ENCODE results near the gene GMPPA.

GMPPA gene

DNA sequence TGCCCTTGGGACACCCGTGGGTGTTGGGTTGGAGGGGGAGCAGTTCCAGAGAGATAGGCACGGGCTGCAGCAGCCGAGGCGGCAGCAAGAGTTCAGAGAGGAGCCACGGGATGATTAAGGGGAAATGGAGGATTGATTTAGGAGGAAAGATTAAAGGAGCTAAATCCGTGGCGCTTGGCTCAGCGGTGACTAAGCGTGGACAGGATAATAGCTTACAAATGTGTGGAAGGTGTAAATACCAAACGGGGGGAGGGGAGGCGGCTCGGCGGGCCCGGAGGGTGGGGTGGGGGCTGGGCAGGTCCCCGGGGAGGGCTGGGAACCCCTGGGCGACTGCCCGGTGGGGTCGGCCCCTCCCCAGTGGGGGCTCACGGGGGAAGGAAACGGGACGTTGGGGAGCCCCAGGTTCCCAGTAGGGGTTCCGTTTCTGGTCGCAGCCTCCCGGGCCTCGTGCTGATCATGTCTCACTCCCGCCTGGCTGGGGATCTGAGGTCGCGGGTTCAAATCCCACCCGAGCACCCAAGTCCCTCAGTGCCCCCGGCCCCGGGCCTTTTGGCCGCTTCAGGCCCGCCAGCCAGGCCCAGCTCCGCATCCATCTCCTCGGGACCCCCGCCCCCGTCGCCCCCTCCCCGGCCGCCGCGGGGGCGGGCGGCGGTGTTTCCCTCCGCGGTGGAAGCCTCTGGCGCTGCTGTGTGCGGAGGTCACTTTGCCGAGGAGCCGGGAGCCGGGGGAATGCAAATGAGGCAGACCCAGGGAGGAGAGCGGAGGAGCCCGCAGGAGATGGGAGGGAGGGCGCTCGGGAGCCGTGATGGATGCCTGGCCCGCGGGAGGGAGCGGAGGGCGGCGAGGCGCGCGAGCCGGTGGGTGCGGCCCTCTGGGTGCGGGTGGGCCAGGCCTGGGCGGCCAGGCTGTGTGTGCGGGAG, 23.7 kb downstream of the GMPPA start:
- peak; percentile 79 for DNase-seq

DNA sequence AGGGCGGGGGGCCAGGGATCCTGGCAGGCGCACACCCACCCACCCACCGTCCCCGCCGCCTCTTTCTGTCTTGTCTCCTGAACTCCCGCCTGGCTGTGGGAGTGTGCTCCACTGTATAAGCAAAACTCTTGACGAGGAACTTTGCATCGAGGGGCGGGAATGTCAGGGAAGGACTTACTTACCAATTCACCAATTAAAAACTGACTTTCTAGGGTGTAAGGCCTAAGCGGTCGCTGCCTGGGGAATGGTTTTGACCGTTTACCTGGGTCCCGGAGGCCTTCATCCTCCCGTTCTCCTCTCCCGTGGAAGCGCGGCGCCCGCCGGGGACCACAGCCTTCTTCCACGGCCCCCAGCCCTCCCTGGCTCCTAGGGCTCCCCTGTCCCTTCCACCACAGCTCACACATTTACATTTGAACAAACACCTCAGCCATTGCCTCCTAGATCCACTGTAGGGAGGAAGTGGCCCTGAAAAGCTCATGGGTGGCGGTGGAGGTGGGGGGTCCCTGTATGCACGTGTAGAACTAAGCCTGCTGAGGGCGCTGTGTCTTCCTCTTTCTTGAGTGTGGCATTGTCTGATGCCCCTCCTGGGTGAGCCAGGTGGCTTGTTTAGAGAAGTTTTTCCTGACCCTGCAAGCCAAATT, 24.5 kb downstream of the GMPPA start:
- DNase-seq, result no peak

DNA sequence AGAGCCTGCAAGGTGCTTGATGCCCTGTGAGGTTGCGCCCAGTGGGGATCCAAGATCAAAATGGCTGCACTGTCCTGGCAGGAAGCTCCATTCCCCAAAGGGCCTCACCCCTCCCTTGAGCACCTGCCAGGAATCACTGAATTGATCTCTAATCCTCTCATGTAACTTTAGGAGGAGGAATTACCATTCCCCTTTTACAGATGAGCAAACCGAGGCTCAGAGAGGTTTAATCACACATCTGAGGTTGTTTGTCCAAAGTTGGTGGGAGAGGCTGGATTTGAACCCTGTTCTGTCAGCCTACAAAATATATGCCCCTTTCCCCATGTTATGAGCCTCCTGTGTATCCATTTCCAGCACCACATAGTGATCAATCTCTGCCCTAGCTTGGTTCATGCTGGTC, 26.1 kb downstream of the GMPPA start:
- no peak for DNase-seq

DNA sequence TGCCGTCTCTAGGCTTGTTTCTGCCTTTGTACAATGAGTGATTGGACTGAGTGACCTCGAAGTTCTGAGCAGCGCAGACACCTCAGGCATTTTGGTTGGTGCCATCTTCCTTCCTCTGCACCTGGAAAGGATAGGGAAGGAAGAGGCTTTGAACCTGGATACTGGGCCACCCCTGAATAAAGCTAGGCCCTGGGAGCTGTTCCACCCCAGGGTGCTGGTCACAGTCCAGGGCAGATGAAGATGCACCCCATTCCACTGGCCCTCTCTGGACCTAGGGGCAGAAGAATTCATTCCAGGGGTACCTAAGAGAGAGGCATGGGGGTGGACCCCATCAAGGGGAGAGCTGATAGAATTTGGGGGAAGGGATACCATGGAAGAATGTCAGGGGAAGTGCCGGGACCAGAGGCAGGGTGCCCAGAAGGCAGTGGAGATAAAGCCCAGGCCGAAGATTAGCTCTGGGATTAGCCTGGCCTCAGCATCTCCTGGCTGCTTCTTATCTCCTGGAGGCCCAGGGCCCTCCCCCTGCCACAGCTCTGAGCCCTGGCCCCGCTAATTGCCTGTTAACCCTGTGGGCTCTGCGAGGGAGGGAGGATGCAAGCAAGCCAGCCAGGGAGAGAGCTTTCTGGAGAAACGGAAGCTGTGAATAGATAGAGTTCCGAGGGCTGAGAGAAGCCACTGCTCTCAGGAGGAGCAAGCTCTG, 27.0 kb downstream of the GMPPA start:
- DNase-seq, result no peak

DNA sequence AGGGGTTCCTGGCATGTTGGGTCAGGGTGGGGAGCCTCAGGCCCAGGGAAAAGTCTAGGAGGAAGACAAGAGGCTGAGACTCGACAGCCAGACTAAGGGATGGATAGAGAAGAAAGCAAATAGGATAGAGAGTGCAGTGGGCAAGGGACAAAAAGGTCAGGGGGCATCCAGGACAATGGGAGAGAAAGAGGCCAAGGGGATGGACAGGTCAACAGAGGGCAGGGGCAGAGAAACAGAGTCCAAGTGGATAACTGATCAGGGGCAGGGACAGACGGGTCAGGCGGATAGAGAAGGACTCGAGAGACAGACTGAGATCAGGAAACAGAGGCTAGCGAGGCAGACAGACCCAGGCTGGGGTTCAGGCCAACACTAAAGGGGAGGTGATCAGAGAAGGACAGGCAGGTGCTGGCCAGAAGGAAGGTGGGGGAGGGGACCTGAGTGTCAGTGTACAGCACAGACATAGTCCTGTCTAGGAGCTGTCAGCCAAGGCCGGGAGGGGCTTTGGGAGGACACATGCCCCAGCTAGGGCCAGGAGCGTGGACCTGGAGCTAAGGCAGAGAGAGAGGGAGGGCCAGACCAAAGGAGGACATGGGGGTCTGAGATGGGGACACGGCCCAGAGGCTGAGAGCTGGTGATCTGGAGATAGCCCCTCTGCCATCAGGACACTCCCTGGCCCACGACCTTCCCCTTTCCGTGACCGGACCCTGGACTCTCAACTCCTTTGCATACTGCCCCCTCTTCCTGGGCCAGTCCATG, 27.8 kb downstream of the GMPPA start:
- no peak for DNase-seq

DNA sequence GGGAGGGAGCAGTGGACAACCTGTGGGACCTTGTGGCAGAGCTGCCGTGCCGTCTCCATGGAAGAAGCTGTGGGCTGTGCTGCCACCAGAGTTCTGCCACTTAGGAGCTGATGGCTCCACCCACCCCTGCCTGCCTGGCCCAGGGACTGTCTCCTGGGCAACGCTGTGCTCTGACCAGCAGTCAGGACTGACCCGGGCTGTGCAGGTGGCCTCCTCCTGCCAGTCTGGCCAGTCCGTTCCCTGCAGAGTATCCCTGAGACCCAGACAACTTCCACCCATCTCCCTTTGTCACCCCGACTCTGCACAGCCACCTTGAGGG, 28.3 kb downstream of the GMPPA start:
- no peak for DNase-seq

DNA sequence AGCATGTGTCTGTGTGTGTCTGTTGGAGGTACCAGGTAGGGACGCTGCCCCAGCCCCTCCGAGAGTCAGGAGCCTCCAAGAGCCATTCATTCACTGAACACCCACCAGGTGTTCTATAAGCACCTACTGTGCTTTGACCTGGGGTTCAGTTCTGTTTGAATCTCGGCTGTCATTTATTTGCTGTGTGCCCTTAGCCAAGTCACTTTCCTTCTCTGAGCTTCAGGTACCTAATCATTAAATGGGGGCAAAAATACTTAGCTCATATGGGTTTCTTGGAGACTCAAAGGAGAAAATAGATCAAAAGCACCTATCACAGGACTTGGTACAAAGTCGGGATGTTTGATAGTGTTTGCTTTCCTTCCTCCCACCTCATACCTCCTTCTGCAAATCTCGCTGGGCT, 28.8 kb downstream of the GMPPA start:
- DNase-seq, result no peak

DNA sequence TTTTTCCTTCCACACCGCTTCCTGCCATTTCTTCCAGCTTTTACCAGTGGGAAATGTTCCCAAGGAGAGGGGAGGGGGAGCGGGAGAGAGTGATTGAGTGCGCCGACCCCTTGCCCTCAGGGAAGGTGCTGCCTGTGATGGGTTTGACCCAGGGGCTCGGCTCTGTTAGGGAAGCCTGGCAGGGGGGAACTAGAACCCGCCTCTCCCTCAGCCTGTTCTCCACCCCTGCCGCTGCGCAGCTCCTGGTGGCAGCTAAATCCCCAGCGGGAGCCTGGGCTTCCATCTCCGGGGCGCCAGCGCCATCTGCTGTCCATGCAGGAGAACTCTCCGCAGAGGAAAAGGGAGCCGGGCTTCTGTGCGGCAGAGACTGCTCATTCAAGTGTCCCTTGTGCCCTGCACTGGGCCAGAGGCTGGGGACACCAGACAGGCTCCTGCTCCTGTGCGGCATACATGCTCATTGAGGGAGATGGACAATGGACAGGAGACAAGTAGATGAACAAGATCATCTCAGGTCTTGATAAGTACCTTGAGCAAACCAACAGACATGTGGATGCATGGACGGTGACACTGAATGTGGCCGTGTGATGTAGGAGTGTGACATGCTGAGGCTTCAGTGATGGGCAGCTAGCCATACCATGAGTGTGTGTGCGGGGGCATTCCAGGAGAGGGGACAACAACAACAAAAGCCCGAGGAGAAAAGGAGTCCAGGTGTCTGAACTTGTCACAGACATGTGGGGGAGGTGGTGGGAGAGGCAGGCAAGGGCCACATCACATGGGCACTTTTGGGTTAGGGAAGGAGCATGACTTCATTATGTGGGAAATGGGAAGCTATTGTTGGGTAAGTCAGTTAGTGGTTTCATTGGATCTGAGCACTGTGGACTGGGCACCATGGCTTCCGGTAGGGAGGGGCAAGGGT, 31.6 kb downstream of the GMPPA start:
- peak; percentile 81 for DNase-seq

DNA sequence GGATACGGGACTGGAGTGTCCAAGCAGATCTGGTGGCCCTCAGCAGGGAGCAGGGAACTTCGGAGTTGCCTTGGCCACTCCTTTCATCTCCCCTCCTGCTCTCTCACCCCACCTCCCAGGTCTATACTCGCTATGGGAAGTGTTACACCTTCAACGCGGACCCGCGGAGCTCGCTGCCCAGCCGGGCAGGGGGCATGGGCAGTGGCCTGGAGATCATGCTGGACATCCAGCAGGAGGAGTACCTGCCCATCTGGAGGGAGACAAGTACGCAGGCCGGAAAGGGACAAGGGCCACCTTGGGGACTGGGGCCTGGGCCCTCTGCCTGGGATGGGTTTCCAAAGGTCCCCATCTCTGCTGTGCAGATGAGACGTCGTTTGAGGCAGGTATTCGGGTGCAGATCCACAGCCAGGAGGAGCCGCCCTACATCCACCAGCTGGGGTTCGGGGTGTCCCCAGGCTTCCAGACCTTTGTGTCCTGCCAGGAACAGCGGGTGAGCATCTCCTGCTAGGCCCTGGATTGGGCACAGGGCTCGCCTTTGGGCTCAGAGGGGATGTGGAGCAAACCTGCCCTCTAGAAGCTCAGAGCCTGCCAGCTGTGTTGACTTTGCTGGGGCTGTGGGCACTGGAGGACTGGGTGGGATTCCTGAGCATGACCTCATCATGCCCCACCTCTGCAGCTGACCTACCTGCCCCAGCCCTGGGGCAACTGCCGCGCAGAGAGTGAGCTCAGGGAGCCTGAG, 33.1 kb downstream of the GMPPA start:
- no peak for DNase-seq

DNA sequence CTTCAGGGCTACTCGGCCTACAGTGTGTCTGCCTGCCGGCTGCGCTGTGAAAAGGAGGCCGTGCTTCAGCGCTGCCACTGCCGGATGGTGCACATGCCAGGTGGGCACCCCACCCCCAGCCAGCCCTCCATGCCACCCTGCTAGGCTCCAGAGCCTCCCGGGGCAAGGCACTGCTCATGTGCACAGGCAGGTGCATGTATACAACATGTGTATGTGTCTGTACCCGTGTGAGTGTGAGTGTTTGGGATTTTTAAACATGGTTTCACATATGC, 33.6 kb downstream of the GMPPA start:
- no peak for DNase-seq

DNA sequence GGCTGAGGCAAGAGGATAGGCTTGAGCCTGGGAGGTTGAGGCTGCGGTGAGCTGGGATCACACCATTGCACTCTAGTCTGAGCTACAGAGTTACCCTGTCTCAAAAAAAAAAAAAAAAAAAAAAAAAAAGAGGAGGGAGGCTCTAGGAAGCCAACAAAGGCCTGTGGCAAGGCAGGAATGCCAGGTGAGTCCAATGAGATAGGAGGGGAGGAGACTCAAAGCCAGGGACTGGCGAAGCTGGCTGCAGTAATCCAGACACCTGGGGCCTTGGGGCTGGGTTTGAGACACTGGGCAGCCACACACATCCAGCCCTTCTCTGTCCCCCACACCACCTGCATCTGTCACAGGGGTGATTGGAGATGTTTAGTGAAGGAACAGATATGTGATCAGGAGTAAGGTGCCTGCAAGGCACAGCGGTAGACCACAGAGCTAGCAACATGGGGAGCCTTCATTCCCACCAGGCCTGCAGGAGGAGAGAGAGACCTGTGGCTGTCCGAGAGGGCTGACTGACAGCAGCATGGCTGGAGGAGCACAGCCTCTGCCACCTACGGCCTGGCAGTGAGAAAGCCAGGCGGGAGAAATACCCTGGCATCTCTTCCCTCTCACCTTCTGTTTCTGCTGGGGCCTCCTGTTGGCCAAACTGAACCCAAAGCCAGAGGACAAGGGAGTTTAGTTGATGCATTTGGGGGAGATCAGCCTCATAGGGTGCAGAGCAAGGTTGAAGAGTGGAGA, 35.4 kb downstream of the GMPPA start:
- no peak for DNase-seq

DNA sequence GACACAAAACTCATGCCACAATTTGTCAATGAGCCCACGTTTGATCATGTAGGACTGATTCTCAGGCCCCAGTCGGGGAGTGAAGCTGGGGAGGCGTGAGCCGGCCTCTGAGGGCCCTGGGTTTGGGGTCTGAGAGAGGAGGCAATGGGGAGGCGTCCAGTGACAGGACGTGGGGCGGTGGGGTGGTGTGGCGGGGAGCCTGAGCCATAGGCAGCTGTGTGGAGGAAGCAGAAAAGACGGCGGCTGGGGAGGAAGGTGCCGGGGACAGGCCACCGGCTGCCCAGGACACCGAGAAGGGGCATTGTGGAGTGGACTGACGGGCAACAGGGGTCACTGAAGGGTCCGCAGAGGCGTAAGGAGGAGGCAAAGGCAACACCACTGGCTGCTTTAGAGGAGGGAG, 37.7 kb downstream of the GMPPA start:
- no peak for DNase-seq

DNA sequence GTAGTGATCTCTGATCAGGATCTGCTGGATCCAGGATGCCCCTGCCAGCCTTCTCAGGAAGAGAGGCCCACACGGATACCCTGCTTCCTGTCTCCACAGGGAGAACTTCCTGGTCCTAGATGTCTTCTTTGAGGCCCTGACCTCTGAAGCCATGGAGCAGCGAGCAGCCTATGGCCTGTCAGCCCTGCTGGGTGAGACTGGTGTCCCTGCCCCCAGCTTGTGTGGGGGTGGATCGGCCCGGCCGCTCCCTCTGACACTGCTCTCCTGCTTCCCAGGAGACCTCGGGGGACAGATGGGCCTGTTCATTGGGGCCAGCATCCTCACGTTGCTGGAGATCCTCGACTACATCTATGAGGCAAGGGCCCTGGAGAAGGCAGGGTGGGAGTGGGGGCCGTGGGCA, 38.3 kb downstream of the GMPPA start:
- no peak for DNase-seq

DNA sequence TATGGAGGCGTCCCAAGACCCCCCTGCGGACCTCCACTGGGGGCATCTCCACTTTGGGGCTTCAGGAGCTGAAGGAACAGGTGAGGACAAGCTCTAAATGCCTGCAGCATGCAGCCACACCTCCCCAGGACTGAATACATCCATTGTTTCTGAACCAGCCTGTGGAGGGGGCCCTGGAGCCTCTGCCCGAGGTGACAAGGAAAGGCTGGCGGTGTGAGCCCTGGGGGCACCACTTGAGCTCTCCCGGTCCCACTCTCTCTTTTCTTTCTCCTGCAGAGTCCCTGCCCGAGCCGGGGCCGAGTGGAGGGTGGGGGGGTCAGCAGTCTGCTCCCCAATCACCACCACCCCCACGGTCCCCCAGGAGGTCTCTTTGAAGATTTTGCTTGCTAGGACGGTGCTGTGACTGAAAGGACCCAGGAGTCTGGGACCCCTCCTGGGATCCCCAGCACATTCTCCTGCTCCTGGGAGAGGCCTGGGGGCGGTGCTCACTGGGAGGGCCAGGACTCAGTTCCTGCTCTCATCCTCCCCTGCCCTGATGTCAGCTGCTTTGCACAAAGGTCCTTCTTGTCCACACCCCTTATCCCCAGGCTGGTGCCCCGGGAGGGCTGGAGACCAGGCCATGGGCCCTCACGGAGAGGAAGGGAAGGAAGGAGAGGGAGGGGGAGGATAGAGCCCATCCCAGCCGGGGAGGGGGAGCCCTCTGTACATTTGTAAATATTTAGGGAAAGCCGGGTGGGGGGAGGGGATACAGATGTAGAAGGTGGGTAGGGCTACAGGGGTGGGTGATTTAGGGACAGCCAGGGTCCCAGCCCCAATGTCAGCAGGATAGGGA, 39.2 kb downstream of the GMPPA start:
- no peak for DNase-seq

DNA sequence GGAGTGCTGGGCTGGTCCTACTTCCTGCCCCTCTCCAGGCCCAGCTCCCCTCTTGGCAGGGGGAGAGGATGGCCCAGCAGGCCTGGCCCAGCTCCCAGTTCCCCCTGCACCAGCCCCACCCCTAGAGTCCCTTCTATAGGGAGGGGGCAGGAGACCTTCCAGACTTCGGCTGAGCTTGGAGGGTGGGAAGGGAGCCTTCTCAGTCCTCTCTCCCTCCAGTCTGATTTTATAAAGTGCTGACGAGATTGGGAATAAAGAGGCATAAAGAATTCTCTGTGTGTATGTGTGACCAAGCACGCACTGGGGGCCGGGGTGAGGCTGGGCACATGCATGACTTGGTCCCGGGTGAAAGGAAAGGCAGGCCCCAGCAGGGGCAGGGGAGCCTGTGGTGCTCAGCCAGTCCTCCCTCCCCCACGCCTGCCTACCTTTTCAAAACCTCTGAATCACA, 39.8 kb downstream of the GMPPA start:
- no peak for DNase-seq

DNA sequence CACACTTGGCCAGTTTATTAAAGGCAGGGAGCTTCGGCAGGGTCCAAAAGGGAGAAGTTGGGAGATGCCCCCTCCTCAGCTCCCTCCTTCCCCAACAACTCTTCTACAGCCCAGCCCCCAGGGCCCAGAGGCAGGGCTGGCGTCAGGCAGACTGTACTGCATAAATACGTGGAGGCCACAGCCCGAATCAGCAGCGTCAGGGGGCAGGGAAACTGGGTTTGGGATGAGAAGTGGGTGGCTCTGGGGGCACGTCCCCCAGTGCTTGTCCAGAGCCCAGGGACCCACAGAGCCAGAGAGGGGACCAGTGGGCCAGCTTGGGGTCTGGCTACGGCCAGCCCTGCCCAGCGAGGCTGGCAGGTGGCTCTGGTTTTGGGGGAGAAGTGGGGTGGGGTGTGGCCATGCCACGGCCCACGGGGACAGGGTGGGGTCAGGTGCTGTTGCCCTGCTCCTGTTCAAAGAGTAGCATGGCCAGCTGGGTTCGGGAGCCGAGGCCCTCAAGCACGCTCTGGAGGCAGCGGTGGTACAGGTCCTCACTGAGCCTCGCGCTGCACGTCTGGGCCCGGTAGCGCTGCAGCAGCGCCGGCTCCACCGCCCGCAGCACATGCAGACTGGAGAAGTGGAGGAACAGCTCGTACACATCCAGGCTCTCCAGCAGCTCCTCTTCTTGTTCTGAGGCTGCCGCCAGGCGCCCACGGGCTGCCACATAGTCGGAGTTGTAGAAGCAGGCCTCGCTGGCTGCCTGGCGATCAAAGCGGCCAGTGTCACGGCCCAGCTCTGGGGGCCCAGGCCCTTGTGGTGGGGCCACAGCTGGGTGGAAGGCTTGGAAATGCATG, 40.5 kb downstream of the GMPPA start:
- DNase-seq, result no peak

DNA sequence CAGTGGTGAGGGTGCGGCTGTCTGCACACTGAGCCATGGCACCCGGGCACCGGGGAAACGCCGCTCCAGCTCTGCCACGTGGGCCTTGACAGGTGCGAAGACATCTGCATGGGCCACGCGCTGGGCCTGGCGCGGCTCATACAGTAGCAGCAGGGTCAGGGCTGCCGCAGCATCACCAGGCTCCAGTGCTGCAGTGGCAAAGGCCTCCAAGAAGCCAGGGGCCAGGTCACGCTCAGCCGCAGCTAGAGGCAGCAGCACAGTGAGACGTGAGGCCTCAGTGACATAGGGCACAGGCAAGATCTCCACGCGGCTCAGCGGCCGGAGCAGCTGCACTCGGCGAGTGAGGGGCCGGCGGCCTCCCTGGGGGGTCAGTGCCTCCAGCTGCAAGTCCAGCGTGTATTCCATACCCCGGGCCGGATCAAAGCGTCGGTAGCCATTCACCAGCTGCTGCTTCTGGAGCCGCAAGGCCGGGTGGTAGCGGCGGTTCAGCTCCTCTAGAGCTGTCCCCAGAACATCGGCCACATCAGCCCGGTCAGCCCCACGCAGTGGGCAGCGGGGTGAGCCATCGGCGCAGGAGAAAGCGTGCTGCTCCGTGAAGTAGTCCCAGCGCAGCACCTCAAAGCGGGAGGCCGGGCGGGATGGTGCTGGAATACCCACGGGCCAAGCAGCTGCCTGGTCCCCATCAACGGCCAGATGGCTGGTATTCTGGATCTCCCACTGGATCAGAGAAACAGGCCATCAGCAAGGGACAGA, 41.4 kb downstream of the GMPPA start:
- no peak for DNase-seq
